ENCODE measurements around the gene APP. TPM values are rescaled to one million over a fixed set of nuclear protein-coding genes. Genes with fewer than 3 reads are reported as not detected.

APP gene
- total and polyA plus RNA-seq, 2 of the 13 experiments (the other 11 are each of a cell fraction or from before 2014, with no cell fraction given) = 70.6 to 262 TPM

GRCh38 chr21:25986928-25987327 is 183.6 kb downstream of the APP start:
- peaks cover 0 to 7% of the 10 kb centered on the region in 2 experiments; a peak in 2 of 5 replicates for H3K36me3 ChIP-seq (replicated peaks in 1 of 2; ENCODE audit: control insufficient read depth in 1 of 2, insufficient read depth in 2 of 2, low read length in 2 of 2)
- CTCF ChIA-PET (ENCODE audit: low intra/inter-chr PET ratio, low total read pairs) = no interaction called here

DNA sequence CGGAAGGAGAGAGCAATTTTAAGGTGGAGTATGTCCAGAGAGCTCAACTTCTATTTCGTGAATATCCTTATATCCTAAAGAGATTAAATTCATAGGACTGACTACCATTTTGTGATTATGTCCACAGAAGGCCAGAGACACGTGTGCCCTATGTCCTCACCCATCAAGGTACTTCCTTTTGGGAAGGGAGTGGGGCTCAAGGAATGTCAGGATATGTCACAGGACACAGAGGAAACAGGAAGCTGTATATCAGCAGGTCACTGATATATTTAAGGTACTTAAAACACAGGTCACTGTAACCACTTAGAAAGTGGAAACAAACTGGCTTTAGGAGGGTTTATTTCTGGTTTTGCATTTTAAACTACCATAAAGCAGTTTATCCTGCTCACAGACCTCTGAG is 184.6 kb downstream of the APP start:
- Histone ChIP-seq H3K9me3 (ENCODE audit: low read length) (no peaks in the 10 kb centered on the region), H3K27ac (ENCODE audit: extremely low read length, insufficient read depth, low read length) (no peak overlapping the region), H3K27me3 (ENCODE audit: control insufficient read depth in 1 of 2, insufficient read depth in 2 of 2, low read length in 2 of 2) (no peaks in the 10 kb centered on the region), H3K79me2 (ENCODE audit: insufficient read depth, low read length) (no peaks in the 10 kb centered on the region), H3K4me2 (ENCODE audit: low read depth, low read length) (no peak overlapping the region), H4K20me1 (ENCODE audit: insufficient read depth, low read length) (no peaks in the 10 kb centered on the region), H3K4me1 (ENCODE audit: insufficient read depth, low read length) (no peaks in the 10 kb centered on the region), H3K4me3 (replicated peaks in 1 of 3; ENCODE audit: insufficient read depth in 1 of 3, low read depth in 2 of 3, low read length in 3 of 3) (no peak overlapping the region), H3K36me3 (replicated peaks in 1 of 2; ENCODE audit: control insufficient read depth in 1 of 2, insufficient read depth in 2 of 2, low read length in 2 of 2) (peaks cover 0 to 10% of the 10 kb centered on the region in 2 experiments; a peak in 2 of 5 replicates), H2AFZ (ENCODE audit: low read length) (no peak overlapping the region), H3K9ac (ENCODE audit: insufficient read depth, low read depth, low read length) (no peak overlapping the region)
- 58% methylated on average over 3 of the region's 3 CpGs for WGBS (ENCODE audit: low lambda C conversion rate)
- in situ Hi-C loops (cut with HindIII; ENCODE audit: extremely low pct_ligation_motif_present, low pct_unique_long_range_greater_than_20kb) (no loop called here), intact Hi-C loops (cut with micrococcal nuclease; ENCODE audit: unreplicated experiment) (no loop called here)
- BruUV-seq (replicated peaks) = no TSS peak
- ATAC-seq (no peak), FAIRE-seq (no peak), DNase-seq (ENCODE audit: low spot score) (no peak)
- CTCF ChIA-PET (ENCODE audit: low intra/inter-chr PET ratio, low total read pairs) = no interaction called here
- POLR2A ChIA-PET = no interaction called here
- no peak for TF ChIP-seq RELA (CRISPR knock-in tag; IDR thresholded peaks at IDR 0.05)
- no peak for TF ChIP-seq NR3C1 (CRISPR knock-in tag; IDR thresholded peaks at IDR 0.05)
- no peak for TF ChIP-seq U2AF2 (IDR thresholded peaks at IDR 0.05; ENCODE audit: low read depth, low read length)
- TF ChIP-seq ZNF709 (CRISPR knock-in tag; IDR thresholded peaks at IDR 0.05) = no peak
- TF ChIP-seq ZNF619 (CRISPR knock-in tag; IDR thresholded peaks at IDR 0.05) = no peak
- no peak for TF ChIP-seq ZSCAN31 (CRISPR knock-in tag; IDR thresholded peaks at IDR 0.05; ENCODE audit: low read depth)
- TF ChIP-seq STAT5B (CRISPR knock-in tag; IDR thresholded peaks at IDR 0.05) = no peak
- TF ChIP-seq ZNF607 (CRISPR knock-in tag; IDR thresholded peaks at IDR 0.05; ENCODE audit: borderline replicate concordance) = no peak

More at GRCh38 chr21:25986928-25987327, 183.6 kb downstream of the APP start:
- FAIRE-seq (no peak), ATAC-seq (no peak), DNase-seq (ENCODE audit: low spot score) (no peak)
- no TSS peak for BruUV-seq (replicated peaks)
- Histone ChIP-seq H3K4me2 (ENCODE audit: low read depth, low read length) (no peak overlapping the region), H3K4me1 (ENCODE audit: insufficient read depth, low read length) (no peaks in the 10 kb centered on the region), H3K27me3 (ENCODE audit: control insufficient read depth in 1 of 2, insufficient read depth in 2 of 2, low read length in 2 of 2) (no peaks in the 10 kb centered on the region), H2AFZ (ENCODE audit: low read length) (no peak overlapping the region), H4K20me1 (ENCODE audit: insufficient read depth, low read length) (no peaks in the 10 kb centered on the region), H3K9ac (ENCODE audit: insufficient read depth, low read depth, low read length) (no peak overlapping the region), H3K9me3 (ENCODE audit: low read length) (no peaks in the 10 kb centered on the region), H3K79me2 (ENCODE audit: insufficient read depth, low read length) (no peaks in the 10 kb centered on the region), H3K27ac (ENCODE audit: extremely low read length, insufficient read depth, low read length) (no peak overlapping the region), H3K4me3 (replicated peaks in 1 of 3; ENCODE audit: insufficient read depth in 1 of 3, low read depth in 2 of 3, low read length in 3 of 3) (no peak overlapping the region)
- POLR2A ChIA-PET = no interaction called here
- intact Hi-C loops (cut with micrococcal nuclease; ENCODE audit: unreplicated experiment) (no loop called here), in situ Hi-C loops (cut with HindIII; ENCODE audit: extremely low pct_ligation_motif_present, low pct_unique_long_range_greater_than_20kb) (no loop called here)
- 53% methylated on average over 2 of the region's 2 CpGs for WGBS (ENCODE audit: low lambda C conversion rate)
- TF ChIP-seq CBX2 (IDR thresholded peaks at IDR 0.05; ENCODE audit: low read depth, low read length) (no peak), CBX2 (CRISPR knock-in tag; IDR thresholded peaks at IDR 0.05; ENCODE audit: low read depth) (no peak), ZNF263 (CRISPR knock-in tag; IDR thresholded peaks at IDR 0.05) (no peak)

All from HepG2 (cell line).